Esophagus muscularis mucosa (tissue), 4 donors: Measurements from ENCODE around the gene CTNNA1.
"Not testable (repeated sequence)": the region's sequence is repeated elsewhere in the genome, so short reads cannot be mapped to it uniquely, and the experiment has no call there.

Source experiments
- CTCF ChIP-seq, 3 experiments: fragments of 200-600 bp in 2 of 3; fragments of 450-650 bp in 1 of 3; sonication (generic) in 2 of 3; IDR thresholded peaks; one replicate each; pipeline ENCODE4 v1.5.1; 2017 to 2019; ENCODE audit warnings: antibody characterized with exemption in 3 of 3, mild to moderate bottlenecking in 2 of 3, moderate library complexity in 1 of 3
- EP300 ChIP-seq: sonication (generic); formaldehyde crosslinking; IDR thresholded peaks from one replicate; pipeline ENCODE4 v1.6.1; 2017; ENCODE audit warnings: antibody characterized with exemption
- POLR2A ChIP-seq: fragments of 450-650 bp; IDR thresholded peaks from one replicate; pipeline ENCODE4 v1.6.1; 2017; ENCODE audit warnings: antibody characterized with exemption, moderate library complexity, mild to moderate bottlenecking, low read depth
- POLR2AphosphoS5 ChIP-seq, 2 donors: sonication (generic); formaldehyde crosslinking; IDR thresholded peaks; one replicate each; pipeline ENCODE4 v1.6.1; 2017; ENCODE audit warnings: antibody characterized with exemption in 2 of 2

GRCh38 chr5:138921362-138921761 lies 168.1 kb downstream of the CTNNA1 start:
- TF ChIP-seq POLR2AphosphoS5 (IDR thresholded peaks at IDR 0.05); CTCF (IDR thresholded peaks at IDR 0.05); POLR2A; EP300: not testable (repeated sequence)
